ENCODE data around the gene REXO1.

The REXO1 gene

DNA sequence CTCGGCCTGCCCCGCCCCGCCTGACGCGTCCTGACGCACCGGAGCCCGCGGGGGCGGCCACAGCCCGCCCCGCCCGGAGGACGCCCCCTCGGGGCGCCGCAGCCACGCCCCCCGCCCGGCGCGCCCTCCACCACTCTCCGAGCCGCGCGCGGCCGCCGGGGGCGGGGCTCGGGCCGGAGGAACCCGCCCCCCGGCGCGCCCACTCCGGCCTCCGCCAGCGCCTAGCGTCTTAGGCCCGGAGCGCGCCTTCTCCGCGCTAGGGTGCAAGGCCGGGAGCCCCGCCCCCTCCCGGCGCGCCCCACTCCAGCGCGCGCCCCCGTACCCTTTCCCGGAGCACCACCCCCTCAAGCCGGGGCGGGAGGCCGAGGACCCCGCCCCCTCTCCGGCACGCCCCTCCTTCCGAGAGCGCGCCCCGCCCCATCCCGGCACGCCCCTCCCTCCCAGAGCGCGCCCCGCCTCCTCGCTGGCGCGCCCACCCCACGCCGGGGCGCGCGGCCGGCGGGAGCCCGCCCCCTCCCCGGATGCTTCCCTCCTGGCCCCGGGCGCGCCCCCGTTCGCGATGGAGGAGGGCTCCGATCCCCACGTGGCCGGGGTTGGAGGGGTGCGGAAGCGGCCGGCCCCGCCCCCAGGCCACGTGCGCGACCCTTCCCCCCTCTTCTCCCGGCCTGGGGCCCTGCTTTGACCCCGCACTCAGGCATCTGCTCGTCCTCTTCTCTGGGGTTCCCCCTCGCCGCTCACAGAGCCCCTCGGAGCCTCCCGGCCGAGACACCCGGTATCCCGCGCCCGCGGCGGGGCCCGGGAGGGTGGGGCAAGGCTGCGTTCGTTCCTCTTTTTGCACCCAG, 15.6 kb upstream of the REXO1 start:
- peak; percentile 90 for DNase-seq
- in situ Hi-C loops (cut with HindIII; ENCODE audit: low pct_ligation_motif_present, low pct_unique_long_range_greater_than_20kb, low sequenced_read_pairs) = no loop called here

- in situ Hi-C loops (cut with HindIII; ENCODE audit: low pct_ligation_motif_present, low pct_unique_long_range_greater_than_20kb, low sequenced_read_pairs) = no loop called here
- no peak for DNase-seq
Observed at GRCh38 chr19:1863328-1863637, 15.0 kb upstream of the REXO1 start, which contains the start of gene KLF16. KLF16 (minus strand) TSS chr19:1863579; CDS start chr19:1863497, 82 bp downstream.

DNA sequence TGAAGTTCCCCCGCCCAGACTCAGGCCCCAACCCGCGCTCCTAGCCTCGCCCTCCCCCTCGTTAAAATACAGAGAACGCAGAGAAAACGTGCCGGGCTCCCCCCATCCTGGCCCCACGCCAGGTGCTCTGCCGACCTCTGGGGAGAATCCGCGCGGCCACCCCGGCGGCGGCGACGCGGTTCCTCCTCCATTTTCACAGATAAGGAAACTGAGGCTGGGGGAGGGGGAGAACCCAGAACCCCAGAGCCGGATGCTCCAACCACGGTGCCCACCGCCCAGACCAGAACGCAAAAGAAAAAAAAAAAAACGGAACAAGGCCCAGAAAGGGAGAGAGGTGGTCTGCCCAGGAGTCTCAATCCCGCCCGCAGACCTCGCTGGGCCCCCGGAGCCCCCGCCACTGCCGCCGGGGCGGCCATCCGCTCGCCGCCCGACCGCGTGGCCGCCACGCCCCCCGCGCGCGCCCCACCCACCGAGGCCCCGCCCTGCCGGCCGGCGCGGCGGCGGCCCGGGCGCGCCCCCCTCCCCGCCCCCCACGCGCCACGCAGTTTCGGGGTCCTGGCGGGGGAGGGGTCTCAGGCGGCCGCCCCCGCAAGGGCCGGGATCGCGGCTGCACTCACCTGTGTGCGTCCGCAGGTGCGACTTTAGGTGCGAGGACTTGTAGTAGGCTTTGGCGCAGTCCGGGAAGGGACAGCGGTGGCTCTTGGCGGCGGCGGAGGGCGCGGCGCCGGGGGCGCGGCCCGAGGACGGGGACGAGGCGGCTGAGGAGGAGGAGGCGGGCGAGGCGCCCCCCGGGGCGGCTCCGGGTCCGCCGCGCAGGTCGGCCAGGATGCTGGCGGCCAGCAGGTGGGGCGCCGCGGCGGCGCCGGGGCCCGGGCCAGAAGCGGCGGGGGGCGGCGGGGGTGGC, 14.4 kb upstream of the REXO1 start:
- in situ Hi-C loops (cut with HindIII; ENCODE audit: low pct_ligation_motif_present, low pct_unique_long_range_greater_than_20kb, low sequenced_read_pairs) = no loop called here
- peak; percentile 31 for DNase-seq

DNA sequence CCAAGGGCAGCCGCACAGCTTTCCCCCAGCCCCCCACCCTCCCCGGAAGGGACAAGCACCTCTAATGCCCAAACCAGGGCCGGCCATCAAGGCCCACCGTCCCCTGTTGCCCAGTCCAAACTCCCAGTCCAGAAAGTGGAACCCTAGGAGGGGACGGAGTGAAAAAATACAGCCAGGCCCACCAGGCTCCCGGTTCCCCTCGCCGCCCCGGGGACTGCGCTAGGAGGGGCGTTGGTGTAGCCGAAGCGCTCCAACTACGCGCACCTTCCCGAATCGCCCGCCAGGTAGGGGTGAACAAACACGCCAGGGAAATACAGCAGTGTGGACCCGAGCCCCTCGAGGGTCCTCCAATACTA, 13.8 kb upstream of the REXO1 start:
- DNase-seq = no peak
- in situ Hi-C loops (cut with HindIII; ENCODE audit: low pct_ligation_motif_present, low pct_unique_long_range_greater_than_20kb, low sequenced_read_pairs) = no loop called here

GRCh38 chr19:1861599-1862031, 13.3 kb upstream of the REXO1 start:
- DNase-seq = no peak
- in situ Hi-C loops (cut with HindIII; ENCODE audit: low pct_ligation_motif_present, low pct_unique_long_range_greater_than_20kb, low sequenced_read_pairs) = no loop called here

GRCh38 chr19:1860821-1861598, 12.7 kb upstream of the REXO1 start:
- in situ Hi-C loops (cut with HindIII; ENCODE audit: low pct_ligation_motif_present, low pct_unique_long_range_greater_than_20kb, low sequenced_read_pairs) = no loop called here
- DNase-seq = no peak

DNA sequence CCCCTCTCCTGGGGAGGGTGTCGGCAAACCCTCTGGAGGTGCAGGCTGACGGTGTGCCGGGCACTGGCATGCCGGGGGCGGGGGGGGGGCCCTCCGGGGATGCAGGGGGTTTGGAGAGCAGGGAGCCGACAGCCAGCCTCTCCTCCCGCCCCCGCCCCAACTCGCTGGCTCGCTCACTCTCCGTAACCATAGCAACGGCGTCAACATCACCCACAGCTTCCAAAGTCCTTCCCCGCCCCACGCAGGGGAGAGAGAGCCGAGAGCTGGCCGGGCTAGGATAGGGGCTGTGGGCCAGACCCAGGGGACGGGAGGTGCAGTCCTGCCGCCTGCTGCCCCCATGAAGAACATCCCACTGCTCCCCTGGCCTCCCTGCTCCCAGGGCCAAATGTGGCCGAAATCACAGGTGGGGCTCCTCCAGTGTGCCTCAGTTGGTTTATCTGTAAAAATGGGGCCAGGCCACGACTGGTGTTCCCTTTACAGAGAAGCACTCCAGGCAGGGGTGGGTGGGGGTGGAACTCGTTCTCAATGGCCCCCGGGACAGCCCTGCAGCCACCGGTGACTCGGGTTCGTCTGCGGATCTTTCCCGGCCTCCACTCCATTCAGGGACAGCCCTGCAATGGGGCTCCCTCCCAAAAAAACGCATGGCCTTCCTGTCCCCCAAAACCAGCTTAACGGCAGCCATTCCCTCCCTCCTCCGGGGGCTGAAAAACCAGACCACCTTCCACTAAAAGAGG, 11.9 kb upstream of the REXO1 start:
- in situ Hi-C loops (cut with HindIII; ENCODE audit: low pct_ligation_motif_present, low pct_unique_long_range_greater_than_20kb, low sequenced_read_pairs) = no loop called here
- peak; percentile 25 for DNase-seq

- no peak for DNase-seq
- in situ Hi-C loops (cut with HindIII; ENCODE audit: low pct_ligation_motif_present, low pct_unique_long_range_greater_than_20kb, low sequenced_read_pairs) = no loop called here
Observed at GRCh38 chr19:1859331-1859781, 11.1 kb upstream of the REXO1 start.

GRCh38 chr19:1858412-1859081, 10.3 kb upstream of the REXO1 start:
- no peak for DNase-seq
- in situ Hi-C loops (cut with HindIII; ENCODE audit: low pct_ligation_motif_present, low pct_unique_long_range_greater_than_20kb, low sequenced_read_pairs) = no loop called here

DNA sequence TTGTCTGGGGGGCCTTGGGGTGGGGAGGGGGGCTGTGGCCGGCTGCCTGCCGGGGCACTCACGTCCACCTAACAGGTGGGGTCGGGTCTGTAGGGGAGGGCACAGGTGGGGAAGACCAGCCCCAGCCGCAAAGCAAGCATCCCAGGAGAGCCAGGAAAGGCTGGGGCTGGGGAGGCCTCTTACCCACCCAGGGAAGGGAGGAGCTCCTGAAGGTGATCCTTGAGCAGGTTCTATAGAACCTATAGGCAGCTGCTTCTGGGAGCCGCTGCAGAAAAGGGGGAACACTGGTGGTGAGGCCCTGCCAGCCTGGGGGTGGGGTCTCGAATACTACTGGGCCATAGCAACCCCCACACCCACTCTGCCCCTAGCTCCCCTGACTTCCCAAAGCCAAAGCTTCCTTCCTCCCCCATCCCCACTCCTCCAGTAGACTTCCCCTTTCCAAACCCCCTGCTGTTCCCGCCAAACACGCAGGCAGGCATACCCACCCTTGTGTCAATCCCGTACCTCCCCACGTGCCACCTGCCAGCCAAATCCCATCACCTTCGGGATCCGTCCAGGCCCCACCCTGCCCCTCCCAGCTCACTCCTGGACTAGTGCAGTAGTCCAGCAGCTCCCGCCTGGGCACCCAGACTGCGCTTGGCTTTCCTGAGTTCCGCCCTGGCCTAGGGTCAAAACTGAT, 9.5 kb upstream of the REXO1 start:
- no peak for DNase-seq

DNA sequence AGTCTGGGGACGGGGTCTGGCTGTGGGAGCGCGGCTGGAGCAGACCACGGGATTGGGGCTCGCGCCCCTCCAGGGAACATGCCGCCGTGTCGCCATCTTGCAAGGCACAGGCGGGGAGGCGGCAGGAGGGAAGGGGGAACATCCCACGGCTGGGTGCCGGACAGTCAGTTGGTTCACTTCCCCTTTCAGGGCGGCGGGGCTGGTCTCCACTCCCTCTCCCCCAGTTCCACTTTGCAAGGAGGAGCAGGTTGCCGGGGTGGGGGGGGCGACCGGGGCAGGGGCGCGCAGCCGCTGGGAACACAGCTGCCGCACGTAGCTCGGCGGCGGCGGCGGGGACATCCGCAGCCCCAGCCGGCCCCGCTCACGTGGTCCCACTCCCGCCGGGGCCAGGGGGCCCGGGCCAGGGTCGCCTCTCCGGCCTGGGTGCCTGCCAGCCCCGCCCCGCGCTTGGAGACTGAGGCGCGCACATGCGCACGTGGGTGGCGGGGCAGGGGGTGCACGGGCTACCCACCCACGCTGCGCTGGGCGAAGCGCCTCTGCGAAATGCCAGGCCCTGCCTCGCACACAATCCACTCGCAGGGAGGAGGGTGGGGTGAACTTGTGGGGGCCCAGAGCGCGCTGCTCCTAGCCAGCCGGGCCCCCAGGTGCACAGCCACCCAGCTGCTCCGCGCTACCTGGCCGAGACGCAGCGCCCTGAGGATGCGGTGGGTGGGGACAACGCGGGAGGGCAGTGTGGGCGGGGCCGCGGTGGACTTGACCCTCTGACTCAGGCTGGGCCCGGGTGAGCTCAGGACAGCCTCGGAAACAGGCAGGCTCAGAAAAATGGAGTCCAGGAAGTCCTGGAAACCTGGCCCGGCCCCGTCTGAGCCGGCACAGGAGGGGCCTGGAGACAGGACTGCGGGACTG, 8.7 kb upstream of the REXO1 start:
- in situ Hi-C loops (cut with HindIII; ENCODE audit: low pct_ligation_motif_present, low pct_unique_long_range_greater_than_20kb, low sequenced_read_pairs) = no loop called here
- peak; percentile 83 for DNase-seq

More for the DNA sequence above, 9.5 kb upstream of the REXO1 start:
- in situ Hi-C loops (cut with HindIII; ENCODE audit: low pct_ligation_motif_present, low pct_unique_long_range_greater_than_20kb, low sequenced_read_pairs) = no loop called here

DNA sequence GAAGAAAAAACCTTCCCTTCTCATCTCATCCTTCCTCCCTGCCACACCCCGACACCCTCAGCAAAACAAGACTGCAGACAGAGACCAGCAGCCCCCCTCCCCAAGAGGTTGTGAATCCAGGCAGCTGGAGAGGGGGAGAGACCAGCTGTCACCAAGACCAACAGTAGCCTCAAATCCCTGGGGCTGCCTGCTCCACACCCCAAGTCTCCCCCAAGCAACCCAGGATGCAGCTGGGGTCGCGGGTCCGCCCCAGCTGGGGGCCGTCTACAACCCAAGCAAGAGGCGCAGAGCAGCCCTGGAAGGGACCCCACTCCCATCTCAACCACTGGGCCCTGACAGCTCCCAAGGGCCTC, 8.0 kb upstream of the REXO1 start:
- DNase-seq = no peak
- in situ Hi-C loops (cut with HindIII; ENCODE audit: low pct_ligation_motif_present, low pct_unique_long_range_greater_than_20kb, low sequenced_read_pairs) = no loop called here

DNA sequence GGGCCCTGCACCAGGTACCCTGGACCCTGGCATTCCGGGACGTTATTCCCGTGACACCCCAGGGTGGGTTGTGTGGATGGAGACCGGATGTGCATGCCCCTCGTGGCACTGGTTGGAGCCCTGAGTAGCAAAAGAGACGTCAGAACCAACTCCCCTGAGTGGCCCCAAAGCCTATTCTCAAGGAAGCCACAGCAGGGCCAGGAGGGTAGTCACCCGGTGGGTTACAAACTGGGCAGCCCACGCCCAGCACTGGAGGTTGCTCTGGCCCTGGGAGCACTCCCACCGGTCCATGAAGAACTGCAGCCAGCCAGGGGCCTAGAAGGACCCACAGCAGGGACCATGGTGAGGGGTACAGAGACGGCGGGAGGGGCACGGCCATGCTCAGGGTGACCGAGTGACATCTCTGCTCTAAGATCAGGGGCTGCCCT, 7.6 kb upstream of the REXO1 start:
- DNase-seq = no peak
- in situ Hi-C loops (cut with HindIII; ENCODE audit: low pct_ligation_motif_present, low pct_unique_long_range_greater_than_20kb, low sequenced_read_pairs) = no loop called here

- in situ Hi-C loops (cut with HindIII; ENCODE audit: low pct_ligation_motif_present, low pct_unique_long_range_greater_than_20kb, low sequenced_read_pairs) = no loop called here
- DNase-seq = no peak
Observed at GRCh38 chr19:1855040-1855827, 7.0 kb upstream of the REXO1 start.

GRCh38 chr19:1854542-1855039, 6.3 kb upstream of the REXO1 start:
- in situ Hi-C loops (cut with HindIII; ENCODE audit: low pct_ligation_motif_present, low pct_unique_long_range_greater_than_20kb, low sequenced_read_pairs) = no loop called here
- no peak for DNase-seq

All from ACHN (cell line).